Tibial nerve (tissue), 4 donors: ENCODE results near the gene IL27RA.

ENCODE experiments used
- EP300 ChIP-seq, 2 donors: sonication (generic); formaldehyde crosslinking; IDR thresholded peaks; one replicate each; pipeline ENCODE4 v1.6.1; 2017; ENCODE audit warnings: antibody characterized with exemption in 2 of 2, mild to moderate bottlenecking in 1 of 2
- POLR2A ChIP-seq, 2 donors: fragments of 450-650 bp; IDR thresholded peaks; one replicate each; pipeline ENCODE4 v1.6.1; 2017; ENCODE audit warnings: antibody characterized with exemption in 2 of 2, mild to moderate bottlenecking in 2 of 2, moderate library complexity in 2 of 2
- TF ChIP-seq, protein P1 (sequence below), 5 experiments: fragments of 200-600 bp in 3 of 5; fragments of 450-650 bp in 2 of 5; sonication (generic) in 3 of 5; IDR thresholded peaks; one replicate each; pipeline ENCODE4 v1.5.1; 2016 to 2019; ENCODE audit warnings: antibody characterized with exemption in 5 of 5, mild to moderate bottlenecking in 3 of 5, moderate library complexity in 2 of 5

DNA sequence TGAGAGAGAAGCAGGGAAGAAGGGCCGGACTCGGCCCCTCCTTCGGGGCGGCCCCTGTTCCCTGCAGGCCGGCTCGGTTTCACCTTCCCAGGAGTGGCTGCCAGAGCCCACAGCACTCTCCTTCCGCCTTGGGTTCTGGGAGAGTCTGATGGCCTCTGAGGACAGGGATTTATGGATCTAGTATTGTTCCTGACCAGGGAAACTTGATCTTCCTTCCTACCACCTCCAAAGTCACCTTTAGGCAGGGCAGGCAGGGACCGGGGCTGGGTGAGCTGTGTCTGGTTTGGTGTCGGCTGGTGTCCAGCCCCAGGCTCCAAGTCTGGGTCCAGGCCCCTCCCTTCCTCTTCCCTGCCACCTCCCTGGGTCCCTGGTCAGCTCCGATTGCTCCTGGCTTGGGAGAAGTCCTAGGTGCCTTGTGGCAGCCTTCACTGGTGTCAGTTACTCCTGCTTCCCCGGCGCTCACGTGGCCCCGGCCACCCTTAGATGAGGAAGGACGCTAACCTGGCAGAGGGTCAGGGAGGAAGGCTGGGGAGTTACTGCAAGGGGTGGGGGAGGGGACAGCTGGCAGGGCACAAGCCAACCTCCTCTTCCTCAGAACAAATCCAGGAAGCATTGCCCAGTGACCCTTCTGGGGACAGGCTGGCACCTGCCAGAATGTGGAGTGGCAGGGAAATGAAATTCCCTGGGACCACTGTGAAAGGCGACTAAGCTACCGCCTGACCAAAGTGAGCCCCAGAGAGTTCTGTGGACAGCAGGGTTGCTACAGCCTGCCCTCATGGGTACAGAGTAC, 44.3 kb upstream of the IL27RA start:
- TF ChIP-seq POLR2A (IDR thresholded peaks at IDR 0.05) (no peak), EP300 (IDR thresholded peaks at IDR 0.05) (no peak)
- TF ChIP-seq, protein P1, sequence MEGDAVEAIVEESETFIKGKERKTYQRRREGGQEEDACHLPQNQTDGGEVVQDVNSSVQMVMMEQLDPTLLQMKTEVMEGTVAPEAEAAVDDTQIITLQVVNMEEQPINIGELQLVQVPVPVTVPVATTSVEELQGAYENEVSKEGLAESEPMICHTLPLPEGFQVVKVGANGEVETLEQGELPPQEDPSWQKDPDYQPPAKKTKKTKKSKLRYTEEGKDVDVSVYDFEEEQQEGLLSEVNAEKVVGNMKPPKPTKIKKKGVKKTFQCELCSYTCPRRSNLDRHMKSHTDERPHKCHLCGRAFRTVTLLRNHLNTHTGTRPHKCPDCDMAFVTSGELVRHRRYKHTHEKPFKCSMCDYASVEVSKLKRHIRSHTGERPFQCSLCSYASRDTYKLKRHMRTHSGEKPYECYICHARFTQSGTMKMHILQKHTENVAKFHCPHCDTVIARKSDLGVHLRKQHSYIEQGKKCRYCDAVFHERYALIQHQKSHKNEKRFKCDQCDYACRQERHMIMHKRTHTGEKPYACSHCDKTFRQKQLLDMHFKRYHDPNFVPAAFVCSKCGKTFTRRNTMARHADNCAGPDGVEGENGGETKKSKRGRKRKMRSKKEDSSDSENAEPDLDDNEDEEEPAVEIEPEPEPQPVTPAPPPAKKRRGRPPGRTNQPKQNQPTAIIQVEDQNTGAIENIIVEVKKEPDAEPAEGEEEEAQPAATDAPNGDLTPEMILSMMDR (IDR thresholded peaks at IDR 0.05): no peak
